CD4-positive, alpha-beta T cell (primary cell): ENCODE results near the gene VWA8. TPM values are rescaled to one million over a fixed set of nuclear protein-coding genes. Genes with fewer than 3 reads are reported as not detected.

Experiments
- ATAC-seq: fragments of 200-7000 bp; cut with Tn5 transposase; one replicate; pipeline ENCODE4 v1.10.0; 2022; ENCODE audit warnings: mild to moderate bottlenecking; ENCODE audit not compliant: poor library complexity
- CTCF ChIA-PET: fragments of 350-600 bp; sonication (Branson Sonifier 250); formaldehyde crosslinking; loops from one replicate; lab custom pipeline; 2021; ENCODE audit warnings: antibody characterized with exemption, inconsistent platforms; lab: Charles Lee
- POLR2A ChIA-PET: fragments of 350-600 bp; sonication (Branson Sonifier 250); formaldehyde crosslinking; loops from one replicate; lab custom pipeline; 2021; ENCODE audit warnings: antibody characterized with exemption, inconsistent platforms; lab: Charles Lee
- DNase-seq, 14 experiments: peaks; one replicate each; pipeline ENCODE4 v3.0.0-alpha.2; 2013 to 2020; ENCODE audit warnings: mixed read lengths in 2 of 14
- H3K27ac ChIP-seq, 2 donors: one replicate each; pipeline versions ENCODE4 v1.5.1 to v1.7.0; 2013; ENCODE audit warnings: low read length in 2 of 2, low read depth in 1 of 2, mild to moderate bottlenecking in 1 of 2
- H3K27me3 ChIP-seq, 2 experiments: 1 replicate in 1 of 2; 2 replicates in 1 of 2; pipeline versions ENCODE4 v1.6.1 to v1.7.0; 2013; ENCODE audit warnings: low read length in 2 of 2, control low read depth in 1 of 2, mild to moderate bottlenecking in 1 of 2, moderate library complexity in 1 of 2; ENCODE audit not compliant: insufficient read depth in 2 of 2, control insufficient read depth in 1 of 2
- H3K36me3 ChIP-seq: one replicate; pipeline ENCODE4 v1.6.1; 2013; ENCODE audit warnings: low read length, control low read depth; ENCODE audit not compliant: insufficient read depth
- H3K4me1 ChIP-seq: one replicate; pipeline ENCODE4 v1.6.1; 2013; ENCODE audit warnings: low read length, control low read depth; ENCODE audit not compliant: insufficient read depth
- H3K4me3 ChIP-seq: one replicate; pipeline ENCODE4 v1.5.1; 2013; ENCODE audit warnings: mild to moderate bottlenecking, low read length, moderate library complexity
- H3K9me3 ChIP-seq, 2 experiments: 1 replicate in 1 of 2; 2 replicates in 1 of 2; pipeline versions ENCODE4 v1.6.1 to v1.7.0; 2013; ENCODE audit warnings: low read length in 2 of 2, mild to moderate bottlenecking in 2 of 2, control low read depth in 1 of 2, moderate library complexity in 1 of 2; ENCODE audit not compliant: control insufficient read depth in 1 of 2, insufficient read depth in 1 of 2
- H3K27ac Mint-ChIP-seq: one replicate; pipeline ENCODE4 v1.8.0; 2020; ENCODE audit warnings: mixed read lengths
- H3K27me3 Mint-ChIP-seq: one replicate; pipeline ENCODE4 v1.8.0; 2021; ENCODE audit warnings: mixed read lengths
- H3K36me3 Mint-ChIP-seq: one replicate; pipeline ENCODE4 v1.8.0; 2021; ENCODE audit warnings: low read depth, mixed read lengths
- H3K4me1 Mint-ChIP-seq: one replicate; pipeline ENCODE4 v1.8.0; 2021; ENCODE audit warnings: low read depth, mixed read lengths
- H3K4me3 Mint-ChIP-seq: one replicate; pipeline ENCODE4 v1.8.0; 2020; ENCODE audit warnings: mild to moderate bottlenecking, mixed read lengths
- H3K9me3 Mint-ChIP-seq: one replicate; pipeline ENCODE4 v1.8.0; 2020; ENCODE audit warnings: mixed read lengths
- CTCF ChIP-seq: fragments of 200-600 bp; IDR thresholded peaks from one replicate; pipeline ENCODE4 v1.8.0; 2022; ENCODE audit warnings: antibody characterized with exemption, mild to moderate bottlenecking
- intact Hi-C, 2 experiments: fragments of 100-400 bp; cut with DNase I in 1 of 2; cut with micrococcal nuclease in 1 of 2; formaldehyde crosslinking; loops; one replicate each; pipeline versions ENCODE4 v1.15.1 to v1.9.0; 2023 to 2025; cut with DNase I, micrococcal nuclease
- total RNA-seq, 174 experiments: library from RNA in 2 of 174; stranded (reverse) in 2 of 174; gene quantifications; one replicate each; pipeline ENCODE4 v1.2.3 and lab custom pipeline; 2021 to 2026

The VWA8 gene
- total RNA-seq, 2 experiments from 2014 or later: 18.7 to 19.0 TPM

- peaks cover 76% of the 10 kb centered on the region for H3K36me3 Mint-ChIP-seq
- no peak for TF ChIP-seq CTCF
- H3K4me1 Mint-ChIP-seq: peaks cover 19% of the 10 kb centered on the region
- Histone ChIP-seq H3K27ac (no peak overlapping the region), H3K4me3 (no peak overlapping the region), H3K9me3 (no peaks in the 10 kb centered on the region), H3K36me3 (peaks cover 18% of the 10 kb centered on the region), H3K4me1 (no peaks in the 10 kb centered on the region), H3K27me3 (no peaks in the 10 kb centered on the region)
- H3K9me3 Mint-ChIP-seq: no peaks in the 10 kb centered on the region
- CTCF ChIA-PET: no interaction called here
- no peak for DNase-seq
- no peak overlapping the region for H3K27ac Mint-ChIP-seq
- POLR2A ChIA-PET: no interaction called here
- no peak overlapping the region for H3K4me3 Mint-ChIP-seq
- no peak for ATAC-seq
- no peaks in the 10 kb centered on the region for H3K27me3 Mint-ChIP-seq
- intact Hi-C loops: no loop called here
These were observed 279.3 kb downstream of the VWA8 start for GRCh38 chr13:41681587-41681986.

GRCh38 chr13:41680900-41681299 is 280.0 kb downstream of the VWA8 start:
- Histone ChIP-seq H3K36me3 (peaks cover 18% of the 10 kb centered on the region), H3K4me3 (no peak overlapping the region), H3K27me3 (no peaks in the 10 kb centered on the region), H3K9me3 (no peaks in the 10 kb centered on the region), H3K27ac (no peak overlapping the region), H3K4me1 (no peaks in the 10 kb centered on the region)
- TF ChIP-seq CTCF: no peak
- no peak for ATAC-seq
- Mint-ChIP-seq H3K4me1 (peaks cover 19% of the 10 kb centered on the region), H3K4me3 (no peak overlapping the region), H3K27ac (no peak overlapping the region), H3K27me3 (no peaks in the 10 kb centered on the region), H3K9me3 (no peaks in the 10 kb centered on the region), H3K36me3 (peaks cover 71% of the 10 kb centered on the region)
- no peak for DNase-seq
- ChIA-PET POLR2A (no interaction called here), CTCF (no interaction called here)
- intact Hi-C loops: no loop called here

GRCh38 chr13:41678848-41679247 is 282.1 kb downstream of the VWA8 start:
- H3K9me3 ChIP-seq: no peaks in the 10 kb centered on the region
- H3K36me3 ChIP-seq: peaks cover 7% of the 10 kb centered on the region
- intact Hi-C loops: no loop called here
- H3K4me1 ChIP-seq: no peaks in the 10 kb centered on the region
- Mint-ChIP-seq H3K27me3 (no peaks in the 10 kb centered on the region), H3K4me3 (no peak overlapping the region), H3K27ac (no peak overlapping the region), H3K4me1 (peaks cover 19% of the 10 kb centered on the region), H3K36me3 (peaks cover 66% of the 10 kb centered on the region), H3K9me3 (no peaks in the 10 kb centered on the region)
- no peak for TF ChIP-seq CTCF
- no peak overlapping the region for H3K4me3 ChIP-seq
- ATAC-seq: no peak
- ChIA-PET CTCF (interaction anchor here (1.4 to 1.6 kb wide), 2 partner anchors 9 to 10 kb away, joined by 3 to 4 read pairs; no protein-coding TSS in a partner anchor), POLR2A (no interaction called here)
- no peak for DNase-seq
- no peaks in the 10 kb centered on the region for H3K27me3 ChIP-seq
- no peak overlapping the region for H3K27ac ChIP-seq
